Ishikawa (cell line): ENCODE measurements around the gene SLC9A4.

Experiments
- CEBPB ChIP-seq: IDR thresholded peaks from 2 replicates; pipeline ENCODE4 v1.6.1; 2012
- EP300 ChIP-seq: IDR thresholded peaks from 2 replicates; pipeline ENCODE4 v1.6.1; 2012; ENCODE audit warnings: borderline replicate concordance
- RAD21 ChIP-seq: IDR thresholded peaks from 2 replicates; pipeline ENCODE4 v1.6.1; 2012; ENCODE audit warnings: low read depth
- REST ChIP-seq: IDR thresholded peaks from 2 replicates; pipeline ENCODE4 v1.6.1; 2012; ENCODE audit warnings: low read depth, mild to moderate bottlenecking
- TAF1 ChIP-seq: IDR thresholded peaks from 2 replicates; pipeline ENCODE4 v1.6.1; 2012; ENCODE audit warnings: low read depth, mild to moderate bottlenecking
- ZBTB7A ChIP-seq: IDR thresholded peaks from 2 replicates; pipeline ENCODE4 v1.6.1; 2012; ENCODE audit warnings: low read depth

- TF ChIP-seq TAF1 = no peak
- TF ChIP-seq EP300 = no peak
- no peak for TF ChIP-seq RAD21
- TF ChIP-seq CEBPB = no peak
- no peak for TF ChIP-seq ZBTB7A
- no peak for TF ChIP-seq REST
Observed at GRCh38 chr2:102502576-102502975, 29.6 kb downstream of the SLC9A4 start.
